ENCODE data around the gene DOCK1.

DOCK1 gene

GRCh38 chr10:127291329-127291728, 386.1 kb downstream of the DOCK1 start:
- Histone ChIP-seq H3K4me3 (ENCODE audit: low read depth in 1 of 2, low read length in 2 of 2) (no peak overlapping the region), H2AFZ (ENCODE audit: low read depth, low read length) (no peak overlapping the region), H3K4me1 (ENCODE audit: insufficient read depth, low read length) (peaks cover 12% of the 10 kb centered on the region), H3K4me2 (ENCODE audit: insufficient read depth, low read length) (no peak overlapping the region), H3K27ac (ENCODE audit: low read length) (no peak overlapping the region), H3K27me3 (ENCODE audit: insufficient read depth, low read length, poor library complexity) (peaks cover 14% of the 10 kb centered on the region), H3K79me2 (ENCODE audit: insufficient read depth, low read length) (no peaks in the 10 kb centered on the region), H3K9ac (ENCODE audit: low read depth, low read length) (no peak overlapping the region), H3K9me3 (ENCODE audit: insufficient read depth, low read length, severe bottlenecking) (peaks cover 6% of the 10 kb centered on the region), H3K36me3 (ENCODE audit: insufficient read depth, low read length) (no peaks in the 10 kb centered on the region), H4K20me1 (ENCODE audit: insufficient read depth, low read length) (peaks cover 12% of the 10 kb centered on the region; the same call in 1 of the 2 replicates)
- ATAC-seq (ENCODE audit: insufficient read depth, low read depth) (no peak), DNase-seq (no peak)
- no peak for TF ChIP-seq CTCF (IDR thresholded peaks at IDR 0.05; ENCODE audit: borderline replicate concordance, extremely low read depth, low read length, poor library complexity, severe bottlenecking)
- no peak for TF ChIP-seq EZH2 (IDR thresholded peaks at IDR 0.05; ENCODE audit: borderline replicate concordance, low read depth, low read length, severe bottlenecking)

GRCh38 chr10:127292888-127293287, 387.7 kb downstream of the DOCK1 start:
- Histone ChIP-seq H3K9ac (ENCODE audit: low read depth, low read length) (no peak overlapping the region), H3K27ac (ENCODE audit: low read length) (no peak overlapping the region), H4K20me1 (ENCODE audit: insufficient read depth, low read length) (peaks cover 19% of the 10 kb centered on the region), H3K79me2 (ENCODE audit: insufficient read depth, low read length) (no peaks in the 10 kb centered on the region), H2AFZ (ENCODE audit: low read depth, low read length) (no peak overlapping the region), H3K4me3 (ENCODE audit: low read depth in 1 of 2, low read length in 2 of 2) (no peak overlapping the region), H3K4me2 (ENCODE audit: insufficient read depth, low read length) (no peak overlapping the region), H3K27me3 (ENCODE audit: insufficient read depth, low read length, poor library complexity) (peaks cover 26% of the 10 kb centered on the region), H3K4me1 (ENCODE audit: insufficient read depth, low read length) (peaks cover 12% of the 10 kb centered on the region), H3K9me3 (ENCODE audit: insufficient read depth, low read length, severe bottlenecking) (peaks cover 6% of the 10 kb centered on the region), H3K36me3 (ENCODE audit: insufficient read depth, low read length) (no peaks in the 10 kb centered on the region)
- DNase-seq = no peak
- ATAC-seq (ENCODE audit: insufficient read depth, low read depth) = no peak
- TF ChIP-seq EZH2 (IDR thresholded peaks at IDR 0.05; ENCODE audit: borderline replicate concordance, low read depth, low read length, severe bottlenecking) = no peak
- TF ChIP-seq CTCF (IDR thresholded peaks at IDR 0.05; ENCODE audit: borderline replicate concordance, extremely low read depth, low read length, poor library complexity, severe bottlenecking) = no peak

- Histone ChIP-seq H3K4me1 (ENCODE audit: insufficient read depth, low read length) (peaks cover 12% of the 10 kb centered on the region), H3K36me3 (ENCODE audit: insufficient read depth, low read length) (no peaks in the 10 kb centered on the region), H3K9ac (ENCODE audit: low read depth, low read length) (no peak overlapping the region), H2AFZ (ENCODE audit: low read depth, low read length) (no peak overlapping the region), H3K4me3 (ENCODE audit: low read depth in 1 of 2, low read length in 2 of 2) (no peak overlapping the region), H4K20me1 (ENCODE audit: insufficient read depth, low read length) (peaks cover 19% of the 10 kb centered on the region), H3K79me2 (ENCODE audit: insufficient read depth, low read length) (no peaks in the 10 kb centered on the region), H3K9me3 (ENCODE audit: insufficient read depth, low read length, severe bottlenecking) (no peaks in the 10 kb centered on the region), H3K27me3 (ENCODE audit: insufficient read depth, low read length, poor library complexity) (peaks cover 26% of the 10 kb centered on the region), H3K4me2 (ENCODE audit: insufficient read depth, low read length) (no peak overlapping the region), H3K27ac (ENCODE audit: low read length) (no peak overlapping the region)
- ATAC-seq (ENCODE audit: insufficient read depth, low read depth) (peak; percentile 96), DNase-seq (peak; percentile 73)
- no peak for TF ChIP-seq CTCF (IDR thresholded peaks at IDR 0.05; ENCODE audit: borderline replicate concordance, extremely low read depth, low read length, poor library complexity, severe bottlenecking)
- TF ChIP-seq EZH2 (IDR thresholded peaks at IDR 0.05; ENCODE audit: borderline replicate concordance, low read depth, low read length, severe bottlenecking) = no peak
Measured at GRCh38 chr10:127293640-127294039, 388.4 kb downstream of the DOCK1 start.

- Histone ChIP-seq H3K9ac (ENCODE audit: low read depth, low read length) (no peak overlapping the region), H2AFZ (ENCODE audit: low read depth, low read length) (no peak overlapping the region), H3K4me1 (ENCODE audit: insufficient read depth, low read length) (peaks cover 12% of the 10 kb centered on the region), H3K36me3 (ENCODE audit: insufficient read depth, low read length) (no peaks in the 10 kb centered on the region), H3K4me2 (ENCODE audit: insufficient read depth, low read length) (no peak overlapping the region), H3K9me3 (ENCODE audit: insufficient read depth, low read length, severe bottlenecking) (no peaks in the 10 kb centered on the region), H3K27ac (ENCODE audit: low read length) (no peak overlapping the region), H3K27me3 (ENCODE audit: insufficient read depth, low read length, poor library complexity) (peaks cover 30% of the 10 kb centered on the region), H3K79me2 (ENCODE audit: insufficient read depth, low read length) (no peaks in the 10 kb centered on the region), H4K20me1 (ENCODE audit: insufficient read depth, low read length) (peaks cover 22% of the 10 kb centered on the region), H3K4me3 (ENCODE audit: low read depth in 1 of 2, low read length in 2 of 2) (no peak overlapping the region)
- TF ChIP-seq CTCF (IDR thresholded peaks at IDR 0.05; ENCODE audit: borderline replicate concordance, extremely low read depth, low read length, poor library complexity, severe bottlenecking) (no peak), EZH2 (IDR thresholded peaks at IDR 0.05; ENCODE audit: borderline replicate concordance, low read depth, low read length, severe bottlenecking) (no peak)
- DNase-seq = no peak
- no peak for ATAC-seq (ENCODE audit: insufficient read depth, low read depth)
Measured at GRCh38 chr10:127296696-127297095, 391.5 kb downstream of the DOCK1 start.

All from DND-41 (cell line).